Measurements from ENCODE around the gene MAP1S. TPM values are rescaled to one million over a fixed set of nuclear protein-coding genes. Genes with fewer than 3 reads are reported as not detected.

Gene MAP1S
- total RNA-seq, 2 donors from 2014 or later, result 48.1 to 57.1 TPM

DNA sequence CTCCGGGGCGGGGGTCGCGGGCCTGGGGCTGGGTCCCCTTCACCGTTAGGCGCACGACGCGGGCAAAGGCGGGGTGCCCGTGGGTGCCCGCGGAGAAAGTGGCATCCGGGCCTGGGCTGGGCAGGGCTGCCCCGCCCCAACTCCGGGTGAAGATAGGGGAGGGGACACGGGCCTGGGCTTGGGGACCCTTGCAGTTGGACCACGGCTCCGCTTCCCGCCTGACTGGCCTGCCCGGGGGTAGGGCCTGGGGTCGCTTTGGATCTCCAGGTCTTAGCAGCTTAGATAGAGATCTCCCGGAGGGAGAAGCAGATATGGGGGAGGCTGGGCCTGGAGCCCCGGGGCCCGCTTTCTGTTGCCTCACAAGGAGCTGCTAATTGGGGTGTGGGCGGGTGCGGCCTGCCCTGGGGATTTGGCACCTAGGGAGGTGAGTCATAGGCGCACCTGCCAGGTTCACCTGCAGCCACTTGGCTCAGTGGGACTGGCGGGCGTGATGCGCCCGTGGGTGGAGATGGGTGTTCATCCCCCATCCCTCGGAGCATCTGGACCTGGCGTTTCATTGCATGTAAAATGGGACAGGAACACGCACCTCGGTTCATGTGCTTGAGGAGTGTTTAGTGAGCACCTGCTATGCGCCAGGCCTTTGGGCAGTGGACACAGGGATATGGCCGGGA lies 585 bp downstream of the MAP1S start:
- Histone ChIP-seq H3K4me1 (peaks cover 3% of the 10 kb centered on the region), H3K9ac (ENCODE audit: low read depth in 2 of 2, low read length in 2 of 2) (peak overlapping the region; percentile 72 to 83), H3K9me3 (no peaks in the 10 kb centered on the region), H3K36me3 (no peaks in the 10 kb centered on the region), H3K27ac (peak overlapping the region; percentile 55), H3K27me3 (no peaks in the 10 kb centered on the region), H3K4me3 (peak overlapping the region; percentile 95)
- DNase-seq, result peak; percentile 60
- intact Hi-C loops (cut with DNase I), result no loop called here
- no peak for TF ChIP-seq CTCF (IDR thresholded peaks at IDR 0.05)

DNA sequence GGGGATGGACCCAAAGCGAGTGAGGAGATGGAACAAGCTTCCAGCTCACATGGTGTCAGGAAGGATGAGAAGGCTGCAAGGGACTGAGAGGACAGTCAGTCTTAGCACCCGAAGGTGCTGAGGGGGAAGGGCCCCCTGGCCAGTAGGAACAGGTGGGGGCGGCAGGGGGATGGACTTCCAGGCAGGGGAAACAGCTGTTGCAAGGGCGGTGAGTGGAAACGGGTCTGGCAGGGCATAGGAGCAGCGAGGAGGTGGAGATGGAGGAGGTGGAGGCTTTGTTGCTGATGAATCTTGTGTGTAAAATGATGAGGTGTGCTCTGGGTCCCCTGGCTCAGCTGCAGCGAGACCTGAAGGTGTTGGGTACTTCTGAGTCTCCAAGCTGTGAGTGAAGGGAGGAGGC lies 1.2 kb downstream of the MAP1S start:
- H3K9me3 ChIP-seq, result no peaks in the 10 kb centered on the region
- peaks cover 3% of the 10 kb centered on the region for H3K4me1 ChIP-seq
- H3K36me3 ChIP-seq, result no peaks in the 10 kb centered on the region
- peak overlapping the region; percentile 95 for H3K4me3 ChIP-seq
- DNase-seq, result no peak
- H3K9ac ChIP-seq (ENCODE audit: low read depth in 2 of 2, low read length in 2 of 2), result peak overlapping the region; percentile 72 to 83
- no peak overlapping the region for H3K27ac ChIP-seq
- intact Hi-C loops (cut with DNase I), result no loop called here
- TF ChIP-seq CTCF (IDR thresholded peaks at IDR 0.05), result no peak
- H3K27me3 ChIP-seq, result no peaks in the 10 kb centered on the region

GRCh38 chr19:17721111-17721628 lies 1.9 kb downstream of the MAP1S start:
- Histone ChIP-seq H3K9ac (ENCODE audit: low read depth in 2 of 2, low read length in 2 of 2) (no peak overlapping the region), H3K9me3 (no peaks in the 10 kb centered on the region), H3K27ac (no peak overlapping the region), H3K27me3 (no peaks in the 10 kb centered on the region), H3K36me3 (no peaks in the 10 kb centered on the region), H3K4me1 (peaks cover 3% of the 10 kb centered on the region), H3K4me3 (no peak overlapping the region)
- no peak for TF ChIP-seq CTCF (IDR thresholded peaks at IDR 0.05)
- DNase-seq, result no peak
- intact Hi-C loops (cut with DNase I), result no loop called here

GRCh38 chr19:17721821-17722220 lies 2.5 kb downstream of the MAP1S start:
- H3K36me3 ChIP-seq, result peaks cover 3% of the 10 kb centered on the region

DNA sequence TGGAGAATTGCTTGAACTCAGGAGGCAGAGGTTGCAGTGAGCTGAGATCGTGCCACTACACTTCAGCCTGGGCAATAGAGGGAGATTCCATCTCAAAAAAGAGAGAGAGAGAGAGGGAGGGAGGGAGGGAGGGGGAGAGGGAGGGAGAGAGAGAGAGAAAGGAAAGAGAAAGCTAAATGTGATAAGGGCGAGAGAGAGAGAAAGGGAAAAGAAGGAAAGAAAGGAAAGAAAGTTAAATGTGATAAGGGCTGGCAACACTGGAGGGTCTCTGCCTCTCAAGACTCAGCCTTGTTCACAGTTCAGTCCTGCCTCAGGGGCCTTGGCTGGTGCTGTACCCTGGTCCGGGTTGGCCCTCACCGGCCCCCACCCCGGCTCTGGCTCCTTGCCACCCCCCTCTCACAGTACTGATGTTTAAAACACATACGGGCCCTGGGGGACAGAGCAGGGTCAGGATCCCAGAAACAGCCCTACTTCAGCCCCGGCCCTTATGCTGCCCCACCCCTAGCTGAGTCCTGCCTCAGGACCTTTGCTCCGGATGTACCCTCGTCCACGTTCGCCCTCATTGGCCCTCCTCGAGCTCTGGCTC lies 3.5 kb downstream of the MAP1S start:
- no peaks in the 10 kb centered on the region for H3K9me3 ChIP-seq
- H3K4me3 ChIP-seq, result no peak overlapping the region
- peaks cover 10% of the 10 kb centered on the region for H3K36me3 ChIP-seq
- H3K9ac ChIP-seq (ENCODE audit: low read depth in 2 of 2, low read length in 2 of 2), result no peak overlapping the region
- no peak for TF ChIP-seq CTCF (IDR thresholded peaks at IDR 0.05)
- H3K4me1 ChIP-seq, result peaks cover 3% of the 10 kb centered on the region
- no peaks in the 10 kb centered on the region for H3K27me3 ChIP-seq
- DNase-seq, result no peak
- intact Hi-C loops (cut with DNase I), result no loop called here
- no peak overlapping the region for H3K27ac ChIP-seq

More at GRCh38 chr19:17721821-17722220, 2.5 kb downstream of the MAP1S start:
- Histone ChIP-seq H3K27ac (no peak overlapping the region), H3K9me3 (no peaks in the 10 kb centered on the region), H3K4me1 (peaks cover 3% of the 10 kb centered on the region), H3K27me3 (no peaks in the 10 kb centered on the region), H3K9ac (ENCODE audit: low read depth in 2 of 2, low read length in 2 of 2) (no peak overlapping the region), H3K4me3 (no peak overlapping the region)
- TF ChIP-seq CTCF (IDR thresholded peaks at IDR 0.05), result no peak
- no peak for DNase-seq
- intact Hi-C loops (cut with DNase I), result no loop called here
